ENCODE data around the gene CCDC6.
"Not testable (repeated sequence)": the region's sequence is repeated elsewhere in the genome, so short reads cannot be mapped to it uniquely, and the experiment has no call there.

Gene CCDC6

DNA sequence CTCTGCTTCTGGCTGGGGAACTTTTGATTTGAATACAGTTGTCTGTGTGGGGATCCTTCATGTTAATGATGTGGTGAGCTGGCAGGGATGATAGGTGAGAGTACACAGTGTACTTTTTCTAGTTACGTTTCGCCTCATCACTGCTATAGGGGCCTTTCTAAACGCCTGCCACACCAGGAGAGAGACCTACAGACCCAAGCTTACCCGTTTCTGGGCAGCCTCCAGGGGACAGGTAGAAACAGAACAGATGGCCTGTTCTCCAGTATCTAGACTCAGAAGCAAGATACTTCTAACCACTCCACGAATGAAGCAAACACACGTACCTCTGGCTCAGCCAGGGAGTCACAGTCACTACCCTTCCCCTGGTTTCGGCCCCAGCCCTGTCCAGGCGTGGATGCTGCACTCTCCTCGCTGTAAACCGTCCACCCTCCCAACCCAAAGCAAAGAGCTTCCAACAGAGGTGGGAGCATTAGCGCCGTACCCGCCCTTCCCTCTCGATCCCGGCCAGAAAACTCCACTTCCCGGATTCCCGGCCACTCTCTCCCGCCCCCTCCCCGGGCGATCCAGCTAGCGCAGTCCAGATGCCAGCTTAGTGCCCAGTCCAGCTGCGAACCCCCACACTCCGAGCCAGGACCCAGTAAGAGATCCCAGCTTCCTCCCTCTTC, 1.2 kb downstream of the CCDC6 start:
- no peak for DNase-seq

DNA sequence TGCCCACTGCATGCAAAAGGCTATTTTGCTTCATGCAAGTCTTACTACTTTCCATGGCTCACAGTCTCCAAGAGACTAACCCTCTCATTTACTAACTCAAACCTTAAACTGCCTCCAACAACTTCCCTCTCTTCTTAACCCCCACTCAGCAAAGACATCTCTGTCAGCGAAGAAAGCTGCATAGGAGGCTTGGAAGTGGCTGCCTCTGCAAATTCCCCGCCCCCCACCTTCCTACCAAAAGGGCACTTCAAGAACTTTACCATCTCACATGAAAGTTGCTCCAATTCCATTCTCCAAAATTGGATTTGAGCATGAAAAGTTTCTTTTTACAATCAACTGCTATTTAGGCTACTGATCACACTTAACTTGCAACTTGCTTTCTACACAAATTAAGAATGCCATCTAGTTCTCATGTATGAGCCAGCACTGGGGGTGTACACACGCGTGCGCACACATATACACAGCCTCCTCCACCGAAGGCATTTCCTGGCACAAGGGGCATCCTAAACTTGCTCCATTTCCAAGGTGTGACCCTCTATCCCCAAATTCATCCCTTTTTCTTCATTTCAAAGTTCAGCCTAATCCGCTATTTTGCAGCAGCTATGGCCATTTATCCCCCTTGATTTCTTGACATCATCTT, 1.8 kb downstream of the CCDC6 start:
- no peak for DNase-seq

DNA sequence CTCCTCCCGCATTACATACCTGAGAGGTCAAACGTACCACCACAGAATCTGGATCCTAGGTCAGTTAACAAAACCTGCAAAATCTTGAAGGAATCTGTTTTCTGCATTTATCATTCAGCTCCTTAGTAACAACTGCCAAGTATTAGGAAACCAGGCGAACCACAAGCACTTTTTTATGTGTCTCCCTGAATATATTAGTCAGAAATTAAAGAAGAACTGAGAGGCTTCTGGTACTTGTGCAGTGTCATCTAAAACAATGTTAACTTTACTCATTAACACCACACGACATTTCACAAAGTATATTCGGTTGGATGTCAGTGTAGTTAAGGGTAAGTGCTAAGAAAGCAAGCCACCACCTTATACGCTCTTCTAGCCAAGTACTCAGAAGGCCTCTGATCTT, 2.5 kb downstream of the CCDC6 start:
- no peak for DNase-seq

DNA sequence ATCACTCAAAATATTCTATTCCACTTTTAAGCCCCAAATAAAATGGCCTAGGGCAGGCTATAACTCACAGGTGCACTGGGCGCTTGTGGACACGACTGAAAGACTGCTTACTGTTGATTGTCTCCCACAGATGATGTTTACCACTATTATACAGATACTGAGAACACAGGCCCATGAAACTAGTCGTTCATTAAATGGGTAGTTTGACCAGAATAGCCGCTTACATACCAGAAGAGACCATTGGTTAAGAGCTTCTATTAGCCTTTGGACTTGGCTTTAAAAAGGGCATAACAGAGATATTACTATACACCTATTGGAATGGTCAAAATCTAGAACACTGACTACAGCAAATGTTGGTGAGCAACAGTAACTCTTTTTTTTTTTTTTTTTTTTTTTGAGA, 4.3 kb downstream of the CCDC6 start:
- DNase-seq, result no peak

DNA sequence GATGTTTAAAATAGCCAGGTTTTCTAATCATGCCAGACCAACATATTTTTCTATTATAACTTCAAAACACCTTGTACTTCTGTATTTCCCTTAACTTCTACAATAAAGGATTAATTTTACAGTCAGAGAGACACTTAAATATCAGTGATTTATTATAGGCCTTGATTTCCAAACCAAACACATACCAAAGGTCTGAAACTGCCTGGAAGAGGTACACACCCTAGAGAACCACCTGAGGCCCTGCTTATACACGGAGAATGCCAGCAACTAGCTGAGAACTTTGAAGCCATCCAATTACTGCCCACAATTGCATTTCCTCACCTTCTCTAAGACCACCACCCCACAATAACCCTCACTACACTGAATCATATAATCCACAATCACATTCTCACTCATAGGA, 4.9 kb downstream of the CCDC6 start:
- DNase-seq, result no peak

DNA sequence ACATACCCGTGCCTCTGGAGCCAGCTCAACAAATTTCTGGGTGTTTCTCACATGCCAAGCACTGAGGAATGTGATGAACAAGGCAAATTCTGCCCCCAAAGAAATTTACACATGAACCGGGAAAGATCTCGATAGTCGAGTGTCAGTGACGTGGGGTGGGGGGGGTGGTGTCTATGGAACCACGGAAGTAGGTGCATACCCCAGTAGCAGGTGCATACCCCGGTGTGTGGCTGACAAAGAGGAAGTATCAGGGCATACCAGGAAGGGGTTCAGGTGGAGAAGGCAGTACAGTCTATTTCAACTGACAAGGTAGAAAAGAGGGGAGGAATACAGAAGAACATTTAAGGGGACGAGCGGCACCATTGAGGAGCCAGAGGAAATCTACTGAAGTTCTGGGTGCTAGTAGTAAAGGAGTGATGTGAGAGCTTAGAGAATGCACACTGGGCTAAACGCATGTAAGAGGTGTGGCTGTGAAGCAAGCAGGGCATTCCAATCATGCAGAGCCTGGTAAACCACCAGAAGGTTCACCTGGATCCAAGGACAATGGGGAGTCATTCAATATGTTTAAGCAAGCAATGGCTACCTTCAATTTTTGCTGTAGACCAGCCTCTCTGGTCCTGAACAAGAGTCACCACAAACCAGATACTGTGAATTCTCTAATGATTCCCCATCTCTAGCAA, 6.2 kb downstream of the CCDC6 start:
- no peak for DNase-seq

DNA sequence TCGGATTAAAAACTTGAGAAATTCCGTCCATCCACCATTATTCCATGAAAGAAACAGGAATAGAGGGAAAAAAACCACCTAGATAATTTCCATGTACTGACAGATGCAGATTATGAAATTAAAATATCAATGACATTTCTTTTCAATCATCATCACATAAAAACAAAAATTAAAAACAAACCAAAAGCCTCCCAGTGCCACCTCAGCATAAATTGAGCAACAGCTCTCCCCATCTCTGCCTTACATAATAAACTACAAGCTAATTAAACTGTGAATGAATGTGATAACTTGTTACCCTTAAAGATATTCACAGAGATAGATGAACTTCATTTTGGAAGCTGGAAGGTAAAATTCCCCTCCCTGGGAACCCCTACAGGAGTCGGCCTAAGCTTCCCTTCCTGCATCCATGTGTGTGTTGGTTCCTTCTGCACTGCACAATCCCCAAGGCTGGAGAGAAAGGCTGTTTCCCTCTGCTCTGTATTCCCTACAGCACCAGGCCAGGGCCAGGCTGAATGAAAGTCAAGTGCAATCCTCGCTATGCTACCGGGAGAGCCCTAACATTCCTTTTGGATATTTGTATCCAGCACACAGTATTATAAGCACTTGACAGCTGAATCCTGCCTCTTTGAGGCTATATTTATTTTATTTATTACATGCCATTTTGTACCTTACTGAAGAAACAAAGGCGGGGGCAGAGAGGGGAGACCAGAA, 8.1 kb downstream of the CCDC6 start:
- DNase-seq, result no peak

DNA sequence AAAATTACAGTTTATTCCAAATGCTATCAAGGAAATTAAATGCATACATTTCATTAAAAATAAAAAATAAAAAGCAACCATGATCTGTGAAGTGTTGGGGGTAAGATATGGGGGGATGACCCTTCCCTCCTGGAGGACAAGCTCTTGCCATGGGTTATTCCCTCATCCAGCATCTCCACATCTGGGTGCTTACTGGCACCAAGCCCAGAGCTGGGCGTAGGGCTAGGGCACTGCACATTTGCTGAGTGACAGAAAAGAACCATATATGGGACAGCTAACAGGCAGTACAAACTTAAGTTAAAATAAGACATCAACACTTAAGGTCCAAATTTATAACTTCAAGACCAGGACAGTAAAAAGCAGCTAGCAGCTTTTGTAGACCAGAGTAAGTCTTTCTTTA, 10.2 kb downstream of the CCDC6 start:
- no peak for DNase-seq

DNA sequence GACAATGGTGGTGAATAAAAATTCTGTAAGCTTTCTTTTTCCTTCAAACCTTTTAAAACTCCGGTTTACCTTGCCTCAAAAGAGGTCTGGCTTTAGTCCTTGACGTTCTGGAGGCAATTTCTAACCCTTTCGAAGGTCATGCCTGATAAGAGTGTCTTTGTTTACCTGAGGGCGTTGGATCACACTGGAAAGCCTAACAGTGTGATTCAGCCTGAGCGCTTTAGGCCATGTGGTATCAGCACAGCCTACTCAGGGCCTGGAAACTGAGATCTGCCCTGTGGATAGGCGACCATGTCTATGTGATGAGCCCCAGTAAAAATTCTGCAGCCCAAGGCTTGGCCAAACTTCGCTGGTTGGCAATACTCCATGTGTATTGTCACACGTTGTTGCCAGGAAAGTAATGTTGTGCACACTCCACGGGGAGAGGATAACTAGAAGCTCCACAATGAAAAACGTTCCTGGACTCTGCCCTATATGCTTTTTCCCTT, 10.7 kb downstream of the CCDC6 start:
- DNase-seq, result no peak

DNA sequence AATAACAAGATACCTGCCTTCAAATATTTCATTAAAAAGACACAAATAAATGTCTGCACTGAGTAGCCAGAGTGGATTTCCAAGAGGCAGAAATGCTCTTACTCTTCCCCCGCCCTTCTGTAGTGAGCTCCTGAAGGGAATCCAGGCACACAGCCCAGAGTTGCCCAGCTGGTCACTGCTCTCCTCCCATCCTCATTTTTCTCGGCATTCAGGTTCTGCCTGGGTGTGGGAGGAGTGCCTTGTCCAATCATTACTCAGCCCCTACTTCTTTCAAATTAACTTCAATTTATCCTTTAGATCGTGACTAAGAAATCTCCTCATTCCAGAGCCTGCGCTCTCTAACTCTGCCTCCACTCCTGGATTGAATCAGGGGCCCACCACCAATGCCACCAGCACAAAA, 12.2 kb downstream of the CCDC6 start:
- DNase-seq, result no peak

DNA sequence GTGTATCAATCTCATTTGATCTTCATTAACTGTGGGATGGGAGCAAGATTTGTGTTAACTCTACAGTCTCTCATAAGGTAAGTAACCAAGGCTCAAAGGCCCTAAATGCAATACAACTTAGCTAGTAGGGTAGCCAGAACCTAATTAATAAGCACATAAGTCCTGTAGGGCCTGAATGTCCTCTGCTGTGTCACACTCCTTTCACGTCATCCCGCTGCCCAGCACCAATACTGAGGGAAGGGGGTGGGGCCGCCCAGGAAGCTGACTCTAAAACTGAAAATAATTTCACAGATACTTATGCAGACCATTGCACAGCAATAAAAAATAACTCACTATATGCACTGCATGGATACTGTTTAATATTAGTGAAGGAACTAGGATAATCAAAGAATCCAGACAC, 13.7 kb downstream of the CCDC6 start:
- no peak for DNase-seq

DNA sequence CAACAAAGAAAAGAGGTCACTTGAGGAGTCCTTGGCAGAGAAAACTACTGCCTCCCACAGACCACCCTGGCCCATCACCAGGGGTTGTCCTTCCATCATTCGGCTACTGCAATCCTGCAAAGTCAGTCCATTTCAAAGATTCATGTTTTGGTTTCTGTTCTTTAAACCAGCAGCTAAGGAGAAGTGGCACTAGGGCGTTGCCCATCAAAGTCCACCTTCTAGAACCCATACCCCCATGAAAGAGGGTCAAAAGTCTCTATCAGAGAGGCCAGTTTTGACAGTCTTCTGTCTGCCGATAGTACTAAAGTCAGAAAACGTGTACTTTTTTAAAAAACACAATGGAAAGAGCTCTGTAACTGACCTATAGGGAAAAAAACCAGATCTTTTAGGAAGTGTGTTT, 14.4 kb downstream of the CCDC6 start:
- no peak for DNase-seq

DNA sequence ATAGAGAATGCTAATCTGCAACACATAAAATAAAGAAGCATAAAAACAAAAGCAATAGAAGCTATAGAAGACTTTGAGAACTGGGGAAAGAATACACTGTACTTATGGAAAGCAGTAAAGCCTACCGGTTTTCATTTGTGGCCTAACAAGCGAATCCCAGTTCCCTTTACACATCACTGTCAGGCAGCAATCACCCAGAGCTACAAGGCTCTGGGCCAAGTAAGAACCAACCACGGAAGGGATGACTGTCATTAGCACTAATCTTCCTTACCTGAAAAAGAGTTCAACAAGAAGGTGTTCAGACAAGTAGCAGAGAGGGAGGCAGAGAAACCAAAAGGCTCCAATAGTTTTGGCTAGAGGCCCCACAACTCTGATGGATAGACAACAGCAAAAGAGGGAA, 15.0 kb downstream of the CCDC6 start:
- no peak for DNase-seq

DNA sequence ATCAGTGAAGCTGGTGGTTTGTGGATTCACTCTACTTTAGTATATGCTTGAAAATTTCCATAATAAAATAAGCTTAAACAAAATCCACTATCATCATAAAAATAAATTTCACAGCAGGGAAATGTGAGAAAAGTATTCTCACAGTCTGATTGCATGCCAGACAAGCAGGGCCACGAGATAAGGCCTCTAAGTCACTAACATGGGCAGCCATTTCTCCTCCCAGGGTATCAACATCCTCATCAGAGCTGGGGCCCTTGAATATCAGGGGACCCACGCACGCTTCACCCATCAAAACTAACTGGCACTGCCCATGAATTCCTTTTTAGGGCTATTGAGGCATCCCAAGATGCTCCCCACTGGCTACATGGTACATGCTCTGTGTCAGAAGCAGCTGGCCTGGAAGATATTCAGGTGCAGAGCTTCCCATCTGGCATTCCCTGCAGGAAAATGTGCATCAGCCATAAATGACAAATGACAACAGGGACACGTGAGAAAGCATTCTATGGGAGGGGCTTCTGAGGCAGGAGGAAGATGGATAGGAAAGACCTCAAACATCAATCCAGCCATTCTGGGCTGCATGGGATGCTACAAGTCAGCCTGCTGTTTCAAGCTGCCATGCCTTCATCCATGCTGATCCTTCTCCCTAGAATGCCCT, 17.4 kb downstream of the CCDC6 start:
- no peak for DNase-seq

DNA sequence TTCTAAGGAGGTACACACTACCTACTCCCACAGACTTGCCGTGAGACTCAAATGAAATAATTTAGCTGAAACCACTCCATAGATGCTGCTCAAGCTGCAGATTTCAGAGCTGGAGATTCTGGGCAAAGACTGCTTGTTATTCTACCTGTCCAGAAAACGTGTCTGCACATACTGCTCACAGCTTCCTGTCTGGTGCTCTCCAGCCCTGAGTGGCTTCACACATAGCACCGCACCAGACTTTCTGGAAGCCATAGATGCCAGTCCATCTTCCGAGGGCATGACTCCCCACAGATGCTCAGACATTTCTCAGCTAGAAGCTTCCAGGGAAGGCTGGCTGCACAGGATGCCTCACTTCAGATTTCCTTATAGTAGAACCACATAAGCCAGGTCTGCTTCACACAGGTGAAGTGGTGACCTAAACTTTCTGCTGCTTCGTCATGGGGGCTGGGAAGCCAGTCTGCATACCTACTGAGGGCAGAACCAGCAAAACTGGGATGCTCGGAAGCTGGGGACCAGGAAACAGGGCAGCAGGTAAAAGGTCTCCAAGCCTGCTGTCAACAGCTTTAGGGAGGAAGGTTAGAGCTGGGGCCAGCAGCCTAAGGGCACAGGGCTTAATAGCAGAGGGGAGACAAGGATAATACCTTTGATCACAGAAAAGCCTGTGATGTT, 18.2 kb downstream of the CCDC6 start:
- DNase-seq, result no peak

DNA sequence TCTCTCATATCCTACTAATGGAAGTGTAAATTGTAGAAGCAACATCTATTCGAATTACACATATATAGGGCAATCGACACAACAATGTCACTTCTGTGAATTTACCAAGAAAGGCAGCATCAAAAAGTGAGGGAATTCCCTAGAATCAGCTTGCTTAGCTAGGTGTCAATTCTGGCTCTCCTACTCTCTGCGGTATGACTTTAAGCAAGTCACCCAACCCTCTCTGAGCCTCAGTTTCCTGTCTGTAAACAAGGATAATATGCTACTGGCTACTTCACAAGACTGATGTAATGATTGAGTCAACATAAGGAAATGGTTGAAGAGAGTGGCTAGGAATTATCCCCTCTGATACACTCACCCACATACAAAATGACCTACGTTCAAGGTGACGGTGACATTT, 19.4 kb downstream of the CCDC6 start:
- DNase-seq, result no peak

DNA sequence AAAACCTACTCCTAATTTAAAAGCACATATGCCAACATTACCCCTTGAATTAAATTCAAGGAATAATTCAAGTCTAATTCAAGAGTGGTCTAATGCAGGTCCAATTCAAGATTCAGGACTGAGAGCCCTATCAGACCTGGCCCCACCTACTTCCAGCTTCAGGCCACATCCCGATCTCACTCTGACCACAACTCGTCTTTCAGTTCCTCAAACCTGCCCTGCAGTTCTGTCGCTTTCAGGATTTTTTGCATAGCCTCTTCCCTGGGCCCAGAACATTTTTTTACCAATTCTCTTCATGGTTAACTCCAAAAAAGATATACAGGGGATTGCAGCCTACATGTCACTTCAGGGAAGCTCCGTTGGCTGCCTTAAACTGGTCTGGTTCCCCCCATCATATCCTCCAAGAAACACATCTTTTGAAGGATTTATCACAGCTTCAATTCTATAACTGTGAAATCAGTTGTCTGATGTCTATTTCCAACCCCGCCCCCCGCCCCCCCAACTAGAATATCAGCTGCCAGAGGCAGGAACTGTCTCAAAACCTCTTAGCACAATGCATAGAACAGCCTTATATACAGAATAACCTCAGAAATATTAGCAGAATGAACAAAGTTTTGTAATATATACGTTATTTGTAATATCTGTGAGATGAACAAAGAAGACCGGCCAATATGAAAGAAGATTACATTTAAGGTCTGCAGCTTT, 20.8 kb downstream of the CCDC6 start:
- peak; percentile 68 for DNase-seq

DNA sequence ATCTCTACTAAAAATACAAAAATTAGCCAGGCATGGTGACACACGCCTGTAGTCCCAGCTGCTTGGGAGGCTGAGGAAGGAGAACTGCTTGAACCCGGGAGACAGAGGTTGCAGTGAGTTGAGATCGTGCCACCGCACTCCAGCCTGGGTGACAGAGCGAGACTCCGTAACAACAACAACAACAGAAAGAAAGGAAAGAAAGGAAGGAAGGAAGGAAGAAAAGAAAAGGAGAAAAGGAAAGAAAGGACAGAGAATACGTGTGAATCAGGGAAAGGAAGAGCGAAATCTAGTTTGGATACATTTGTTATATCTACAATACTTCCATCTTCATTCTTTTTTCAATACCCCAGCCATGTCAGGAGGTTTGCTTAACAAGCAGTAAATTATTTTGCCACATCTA, 21.5 kb downstream of the CCDC6 start:
- not testable (repeated sequence) for DNase-seq

DNA sequence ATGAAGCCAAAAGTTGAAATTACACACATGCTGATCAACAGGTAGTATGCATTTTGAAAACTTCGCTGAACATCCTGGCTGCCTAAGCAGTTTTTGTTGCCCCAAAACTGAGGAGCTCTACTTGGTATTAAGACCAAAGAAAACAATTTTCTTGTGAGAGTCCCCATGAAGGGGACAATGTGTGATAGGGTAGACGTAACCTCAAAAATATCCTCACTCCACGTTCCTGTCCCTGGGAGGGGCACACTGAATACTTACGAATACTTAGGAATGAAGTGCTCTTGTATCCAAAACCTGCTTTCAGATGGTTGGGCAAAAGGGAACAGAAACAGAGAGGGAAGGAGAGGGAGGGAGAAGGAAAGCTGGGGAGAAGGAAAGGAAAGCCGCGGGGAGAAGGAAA, 24.7 kb downstream of the CCDC6 start:
- no peak for DNase-seq

DNA sequence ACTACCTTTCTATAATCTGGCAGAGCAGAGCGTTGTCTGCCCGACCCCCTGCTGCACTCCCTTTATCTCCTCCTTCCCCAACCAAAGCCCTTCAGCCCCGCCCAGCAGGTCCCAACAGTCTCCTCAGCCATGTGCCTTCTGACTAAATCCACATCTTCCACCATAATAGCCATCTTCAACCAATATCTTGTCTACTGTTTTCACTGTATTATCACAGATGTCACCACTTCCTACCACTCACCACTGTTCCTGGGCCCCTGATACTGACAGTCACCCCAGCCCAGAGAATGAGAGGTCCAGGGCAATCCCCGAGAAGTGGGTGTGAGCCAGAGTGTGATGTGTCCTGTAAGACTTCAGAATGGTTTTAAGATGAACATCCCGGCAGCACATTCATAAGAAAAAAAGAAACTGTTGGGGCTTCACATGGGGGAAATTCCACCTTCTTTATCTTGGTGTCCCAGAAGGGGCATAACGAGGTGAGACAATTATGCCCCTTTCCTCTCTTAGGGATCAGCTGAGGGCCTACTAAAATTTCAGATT, 25.3 kb downstream of the CCDC6 start:
- no peak for DNase-seq

DNA sequence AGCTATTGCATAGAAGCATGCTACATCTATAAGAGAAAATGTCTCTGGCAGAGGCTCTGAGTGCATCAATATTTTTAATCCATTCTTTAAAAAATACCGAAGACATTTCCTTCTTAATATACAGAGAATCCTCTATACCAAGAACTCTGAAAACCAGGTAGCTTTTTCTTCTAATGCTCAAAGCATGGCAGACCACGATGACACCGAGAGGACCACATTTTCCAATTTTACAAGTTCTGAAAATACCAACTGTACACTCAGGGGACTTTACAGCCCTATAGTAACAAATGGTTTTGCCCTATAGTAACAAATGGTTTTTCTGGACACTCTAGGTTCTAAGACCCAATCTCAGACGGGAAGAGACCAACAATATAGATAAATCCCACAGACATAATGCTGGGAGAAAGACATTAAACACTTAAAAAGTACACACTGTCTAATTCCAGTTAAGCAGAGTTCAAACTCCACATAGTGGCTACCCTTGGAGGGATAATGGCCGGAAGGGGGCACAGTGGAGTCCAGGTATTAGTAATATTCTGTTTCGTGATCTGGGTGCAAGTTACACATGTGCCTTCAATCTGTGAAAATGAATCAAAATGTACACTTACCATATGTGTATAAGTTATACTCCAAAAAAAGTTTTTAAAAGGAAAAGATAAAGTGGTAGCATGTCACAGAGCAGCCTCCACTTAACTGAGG, 26.2 kb downstream of the CCDC6 start:
- DNase-seq, result no peak

All from GDM1 (cell line).